ENCODE data around the gene NELFA. TPM values are rescaled to one million over a fixed set of nuclear protein-coding genes. Genes with fewer than 3 reads are reported as not detected.

Gene NELFA
- total RNA-seq, 1 donor from 2014 or later = 39.6 TPM

GRCh38 chr4:1940566-1940965 is 68.2 kb downstream of the NELFA start:
- H3K9me3 Mint-ChIP-seq (ENCODE audit: unreplicated experiment) = no peaks in the 10 kb centered on the region
- H3K36me3 Mint-ChIP-seq (ENCODE audit: unreplicated experiment) = no peaks in the 10 kb centered on the region
- TF ChIP-seq CTCF (IDR thresholded peaks at IDR 0.05; ENCODE audit: partially characterized antibody, unreplicated experiment) = no peak
- H3K4me3 Mint-ChIP-seq (ENCODE audit: unreplicated experiment) = no peak overlapping the region
- no peak overlapping the region for H3K27ac Mint-ChIP-seq (ENCODE audit: unreplicated experiment)
- no peaks in the 10 kb centered on the region for H3K27me3 Mint-ChIP-seq (ENCODE audit: unreplicated experiment)
- no peaks in the 10 kb centered on the region for H3K4me1 Mint-ChIP-seq (ENCODE audit: low read depth, unreplicated experiment)
- no peak for DNase-seq

- Mint-ChIP-seq H3K27me3 (ENCODE audit: unreplicated experiment) (no peaks in the 10 kb centered on the region), H3K27ac (ENCODE audit: unreplicated experiment) (no peak overlapping the region), H3K4me3 (ENCODE audit: unreplicated experiment) (no peak overlapping the region), H3K9me3 (ENCODE audit: unreplicated experiment) (no peaks in the 10 kb centered on the region), H3K4me1 (ENCODE audit: low read depth, unreplicated experiment) (no peaks in the 10 kb centered on the region), H3K36me3 (ENCODE audit: unreplicated experiment) (no peaks in the 10 kb centered on the region)
- DNase-seq = no peak
- no peak for TF ChIP-seq CTCF (IDR thresholded peaks at IDR 0.05; ENCODE audit: partially characterized antibody, unreplicated experiment)
Measured at GRCh38 chr4:1939664-1940509, 68.9 kb downstream of the NELFA start.

GRCh38 chr4:1938027-1938426 is 70.7 kb downstream of the NELFA start:
- Mint-ChIP-seq H3K27ac (ENCODE audit: unreplicated experiment) (no peak overlapping the region), H3K27me3 (ENCODE audit: unreplicated experiment) (no peaks in the 10 kb centered on the region), H3K4me3 (ENCODE audit: unreplicated experiment) (no peak overlapping the region), H3K36me3 (ENCODE audit: unreplicated experiment) (no peaks in the 10 kb centered on the region), H3K4me1 (ENCODE audit: low read depth, unreplicated experiment) (no peaks in the 10 kb centered on the region), H3K9me3 (ENCODE audit: unreplicated experiment) (no peaks in the 10 kb centered on the region)
- no peak for TF ChIP-seq CTCF (IDR thresholded peaks at IDR 0.05; ENCODE audit: partially characterized antibody, unreplicated experiment)
- no peak for DNase-seq

- Mint-ChIP-seq H3K36me3 (ENCODE audit: unreplicated experiment) (no peaks in the 10 kb centered on the region), H3K4me1 (ENCODE audit: low read depth, unreplicated experiment) (no peaks in the 10 kb centered on the region), H3K4me3 (ENCODE audit: unreplicated experiment) (no peak overlapping the region), H3K27ac (ENCODE audit: unreplicated experiment) (no peak overlapping the region), H3K27me3 (ENCODE audit: unreplicated experiment) (no peaks in the 10 kb centered on the region), H3K9me3 (ENCODE audit: unreplicated experiment) (no peaks in the 10 kb centered on the region)
- no peak for DNase-seq
- TF ChIP-seq CTCF (IDR thresholded peaks at IDR 0.05; ENCODE audit: partially characterized antibody, unreplicated experiment) = no peak
Measured at GRCh38 chr4:1937550-1937949, 71.2 kb downstream of the NELFA start.

GRCh38 chr4:1933700-1934099 is 75.1 kb downstream of the NELFA start:
- DNase-seq = no peak
- Mint-ChIP-seq H3K9me3 (ENCODE audit: unreplicated experiment) (no peaks in the 10 kb centered on the region), H3K27me3 (ENCODE audit: unreplicated experiment) (no peaks in the 10 kb centered on the region), H3K4me3 (ENCODE audit: unreplicated experiment) (no peak overlapping the region), H3K36me3 (ENCODE audit: unreplicated experiment) (no peaks in the 10 kb centered on the region), H3K4me1 (ENCODE audit: low read depth, unreplicated experiment) (no peaks in the 10 kb centered on the region), H3K27ac (ENCODE audit: unreplicated experiment) (no peak overlapping the region)
- no peak for TF ChIP-seq CTCF (IDR thresholded peaks at IDR 0.05; ENCODE audit: partially characterized antibody, unreplicated experiment)

All from glutamatergic neuron (in vitro differentiated cells).